GM18502 (cell line): Measurements from ENCODE around the gene CREM.

Source experiments
- ATAC-seq: cut with Tn5 transposase; IDR thresholded peaks from one replicate; pipeline ENCODE4 v1.9.1; 2021; ENCODE audit warnings: mild to moderate bottlenecking; ENCODE audit not compliant: unreplicated experiment, poor library complexity

The CREM gene

GRCh38 chr10:35257057-35257983 lies 130.7 kb downstream of the CREM start:
- no peak for ATAC-seq

- ATAC-seq: no peak
Measured at GRCh38 chr10:35259769-35260397, 133.2 kb downstream of the CREM start.

GRCh38 chr10:35262436-35262835 lies 135.8 kb downstream of the CREM start:
- ATAC-seq: no peak
